Activated naive CD4-positive, alpha-beta T cell treated with anti-CD3 and anti-CD28 coated beads, Interleukin-2, amount 10 ng/mL, durations not matched to agents 7 days and 5 days (primary cell): Measurements from ENCODE around the gene WNT8B.

Experiments used
- CTCF ChIA-PET: fragments of 350-600 bp; sonication (Branson Sonifier 250); formaldehyde crosslinking; loops from one replicate; lab custom pipeline; 2021; ENCODE audit warnings: antibody characterized with exemption; lab: Charles Lee
- DNase-seq: peaks from one replicate; pipeline ENCODE4 v3.0.0-alpha.2; 2020
- H3K27ac Mint-ChIP-seq: one replicate; pipeline ENCODE4 v1.8.0; 2021; ENCODE audit warnings: mild to moderate bottlenecking, moderate library complexity, mixed read lengths
- H3K27me3 Mint-ChIP-seq: one replicate; pipeline ENCODE4 v1.8.0; 2021; ENCODE audit warnings: mild to moderate bottlenecking, mixed read lengths
- H3K36me3 Mint-ChIP-seq: one replicate; pipeline ENCODE4 v1.8.0; 2021; ENCODE audit warnings: mixed read lengths
- H3K4me1 Mint-ChIP-seq: one replicate; pipeline ENCODE4 v1.8.0; 2021; ENCODE audit warnings: mixed read lengths
- H3K4me3 Mint-ChIP-seq: one replicate; pipeline ENCODE4 v1.8.0; 2021; ENCODE audit warnings: mild to moderate bottlenecking, moderate library complexity, mixed read lengths
- H3K9me3 Mint-ChIP-seq: one replicate; pipeline ENCODE4 v1.8.0; 2021; ENCODE audit warnings: mixed read lengths

WNT8B gene

GRCh38 chr10:100531761-100532160 lies 69.0 kb downstream of the WNT8B start:
- no peaks in the 10 kb centered on the region for H3K27me3 Mint-ChIP-seq
- peak overlapping the region; percentile 13 for H3K27ac Mint-ChIP-seq
- no peak overlapping the region for H3K4me3 Mint-ChIP-seq
- peaks cover 34% of the 10 kb centered on the region for H3K4me1 Mint-ChIP-seq
- CTCF ChIA-PET = no interaction called here
- DNase-seq = no peak
- H3K9me3 Mint-ChIP-seq = peaks cover 4% of the 10 kb centered on the region
- peaks cover 18% of the 10 kb centered on the region for H3K36me3 Mint-ChIP-seq
